ENCODE results near the gene FCGR3A.

Gene FCGR3A

GRCh38 chr1:161499099-161500039 lies 50.2 kb downstream of the FCGR3A start:
- no peak for DNase-seq

- DNase-seq, result no peak
Observed at GRCh38 chr1:161498646-161499045, 51.0 kb downstream of the FCGR3A start.

- DNase-seq, result no peak
Observed at GRCh38 chr1:161497961-161498360, 51.7 kb downstream of the FCGR3A start.

- no peak for DNase-seq
Observed at GRCh38 chr1:161495490-161495889, 54.1 kb downstream of the FCGR3A start.

- no peak for DNase-seq
Observed at GRCh38 chr1:161494091-161494735, 55.4 kb downstream of the FCGR3A start.

- DNase-seq, result no peak
Observed at GRCh38 chr1:161492827-161493226, 56.8 kb downstream of the FCGR3A start.

Measured in stimulated activated CD4-positive, alpha-beta T cell treated with anti-CD3 and anti-CD28 coated beads, Interleukin-4, amount 100 ng/mL, for 4 hours (primary cell).